Activated CD8-positive, alpha-beta memory T cell treated with anti-CD3 and anti-CD28 coated beads, Interleukin-2, amount 50 U/mL, for 1 hour (primary cell): Measurements from ENCODE around the gene ARHGEF19.
"Not testable (repeated sequence)": the region's sequence is repeated elsewhere in the genome, so short reads cannot be mapped to it uniquely, and the experiment has no call there.

Experiments used
- DNase-seq: peaks from one replicate; pipeline ENCODE4 v3.0.0-alpha.2; 2020; ENCODE audit errors: extremely low read depth

The ARHGEF19 gene

DNA sequence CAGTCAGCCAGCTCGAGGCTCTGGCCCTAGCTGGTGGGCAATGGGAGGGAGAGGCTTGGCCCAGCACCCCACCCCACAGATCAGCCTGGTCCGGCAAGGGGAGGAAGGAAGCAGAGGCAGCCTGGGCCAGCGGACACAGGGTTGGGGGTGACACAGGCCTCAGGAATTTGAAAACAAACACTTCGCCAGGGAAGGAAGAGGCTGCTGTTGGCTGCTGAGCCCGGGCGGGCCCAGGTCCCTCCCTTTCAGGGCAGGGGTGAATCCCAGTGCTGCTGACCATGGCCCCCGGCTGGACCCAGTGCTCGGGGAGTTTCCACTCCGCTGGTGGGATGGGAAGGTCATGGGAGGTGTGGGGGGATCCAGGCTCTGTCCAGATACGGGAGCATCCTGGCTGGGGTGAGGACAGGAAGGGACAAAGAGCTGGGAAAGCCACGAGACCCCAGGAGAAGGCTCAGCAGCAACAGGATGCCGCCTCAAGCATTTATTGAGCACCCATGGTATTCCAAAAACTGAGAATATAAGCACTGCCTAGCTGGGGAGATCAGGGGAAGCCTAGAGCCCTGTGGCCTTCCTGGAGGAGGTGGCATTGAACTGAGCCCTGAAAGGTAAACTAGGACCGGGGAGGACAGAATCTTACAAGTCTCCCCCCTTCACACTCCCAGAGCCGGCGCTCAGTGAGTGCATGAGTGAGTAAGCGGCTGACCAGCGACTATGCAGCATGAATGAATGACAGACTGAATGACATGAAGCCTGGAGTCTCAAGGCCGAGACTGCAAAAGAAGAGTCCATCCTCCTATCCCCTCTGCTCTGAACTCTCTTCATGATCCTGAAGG lies 30.3 kb downstream of the ARHGEF19 start:
- DNase-seq, result no peak

DNA sequence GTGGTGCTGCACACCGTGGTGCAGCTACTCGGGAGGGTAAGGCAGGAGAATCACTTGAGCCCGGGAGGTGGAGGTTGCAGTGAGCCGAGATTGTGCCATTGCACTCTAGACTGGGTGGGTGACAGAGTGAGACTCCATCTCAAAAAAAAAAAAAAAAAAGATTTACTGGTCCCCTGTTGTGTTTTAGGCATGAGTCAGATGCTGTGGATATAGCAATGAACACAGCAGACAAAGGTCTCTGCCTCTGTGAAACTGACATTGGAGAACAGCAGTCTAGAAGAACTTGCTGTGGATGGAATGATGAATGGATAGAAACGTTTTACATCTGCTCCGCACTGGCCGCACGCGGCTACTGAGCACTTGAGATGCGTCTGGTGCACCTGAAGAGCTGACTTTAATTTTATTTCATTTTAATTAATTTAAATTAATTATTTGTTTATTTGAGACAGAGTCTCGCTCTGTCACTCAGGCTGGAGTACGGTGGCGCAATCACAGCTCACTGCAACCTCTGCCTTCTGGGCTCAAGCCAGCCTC lies 32.1 kb downstream of the ARHGEF19 start:
- no peak for DNase-seq

DNA sequence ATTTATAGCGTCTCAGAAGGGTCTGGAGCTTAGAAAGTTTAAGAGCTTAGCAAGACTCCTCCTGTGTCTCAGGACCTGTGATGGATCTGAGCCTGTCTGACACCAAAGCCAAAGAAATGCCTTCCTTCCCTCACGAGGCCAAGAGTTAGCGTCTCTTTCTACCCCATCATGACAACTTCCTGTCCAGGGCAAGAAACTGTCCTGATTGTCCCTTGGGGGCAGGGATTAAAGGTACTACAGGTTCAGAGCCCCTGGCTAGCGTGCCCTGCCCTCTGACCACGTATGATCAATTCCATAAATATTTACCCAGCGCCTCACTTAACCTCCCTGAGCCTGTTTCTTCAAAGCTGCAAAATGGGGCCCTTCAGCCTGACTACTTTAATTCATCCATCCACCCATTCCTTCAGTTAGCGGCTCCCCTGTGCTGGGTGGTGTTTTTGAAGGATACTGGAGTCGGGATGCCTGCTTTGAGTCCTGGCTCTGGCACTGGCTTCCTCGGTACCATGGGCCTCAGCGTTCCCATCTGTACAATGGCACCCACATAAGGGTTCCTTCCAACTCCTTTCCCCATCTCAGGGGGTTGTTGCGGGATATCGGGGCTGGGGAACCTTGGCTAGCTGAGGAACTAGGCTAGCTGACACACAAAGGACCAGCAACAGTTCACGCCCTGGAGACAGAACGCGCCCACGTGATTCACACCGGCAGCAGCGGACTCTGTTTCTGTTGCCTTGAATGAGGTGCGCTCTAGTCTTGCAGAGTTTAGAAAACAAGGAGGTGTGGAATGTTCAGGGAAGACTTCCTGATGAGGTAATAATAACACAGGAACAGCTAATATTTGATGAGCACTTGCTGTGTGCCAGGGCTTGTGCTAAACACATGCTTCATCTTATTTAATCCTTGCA lies 33.6 kb downstream of the ARHGEF19 start:
- DNase-seq, result no peak

DNA sequence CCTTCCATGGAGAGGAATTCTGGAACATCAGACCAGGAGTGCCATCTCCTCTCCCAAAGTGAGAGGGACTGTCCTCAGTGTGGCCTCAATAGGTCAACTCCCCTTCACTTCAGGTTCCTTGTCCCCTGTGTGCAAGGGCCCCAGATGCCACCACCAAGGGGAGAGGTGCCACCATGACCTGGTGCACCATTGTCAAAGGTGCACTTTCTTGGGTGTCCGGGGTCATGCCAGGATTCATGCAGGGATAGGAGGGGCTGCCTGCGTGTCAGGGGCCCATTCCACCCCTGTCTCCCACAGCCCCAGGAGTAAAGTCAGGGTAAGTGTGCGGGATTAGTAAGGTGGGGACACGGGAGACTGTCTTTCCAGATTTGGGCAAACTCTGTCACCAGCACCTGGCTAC lies 35.1 kb downstream of the ARHGEF19 start:
- no peak for DNase-seq

DNA sequence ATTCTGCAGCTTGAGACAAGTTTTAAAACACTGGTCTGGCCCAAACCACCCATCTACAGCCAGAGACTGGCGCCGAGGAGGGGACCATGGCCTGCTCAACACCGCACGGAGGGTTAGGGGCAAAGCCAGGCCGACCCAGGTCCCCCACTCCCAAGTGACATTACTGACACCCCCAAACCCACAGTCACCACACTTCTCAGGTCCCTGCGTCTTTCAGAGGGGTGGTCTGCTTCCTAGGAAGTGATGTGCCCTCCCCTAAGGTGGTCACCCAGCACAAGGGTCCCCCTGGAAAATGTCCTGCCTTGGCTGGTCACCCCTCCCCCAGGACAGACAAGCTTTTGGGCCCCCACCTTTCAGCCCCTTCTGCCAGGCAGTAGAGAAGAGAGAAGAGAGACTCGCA lies 35.8 kb downstream of the ARHGEF19 start:
- DNase-seq, result no peak

DNA sequence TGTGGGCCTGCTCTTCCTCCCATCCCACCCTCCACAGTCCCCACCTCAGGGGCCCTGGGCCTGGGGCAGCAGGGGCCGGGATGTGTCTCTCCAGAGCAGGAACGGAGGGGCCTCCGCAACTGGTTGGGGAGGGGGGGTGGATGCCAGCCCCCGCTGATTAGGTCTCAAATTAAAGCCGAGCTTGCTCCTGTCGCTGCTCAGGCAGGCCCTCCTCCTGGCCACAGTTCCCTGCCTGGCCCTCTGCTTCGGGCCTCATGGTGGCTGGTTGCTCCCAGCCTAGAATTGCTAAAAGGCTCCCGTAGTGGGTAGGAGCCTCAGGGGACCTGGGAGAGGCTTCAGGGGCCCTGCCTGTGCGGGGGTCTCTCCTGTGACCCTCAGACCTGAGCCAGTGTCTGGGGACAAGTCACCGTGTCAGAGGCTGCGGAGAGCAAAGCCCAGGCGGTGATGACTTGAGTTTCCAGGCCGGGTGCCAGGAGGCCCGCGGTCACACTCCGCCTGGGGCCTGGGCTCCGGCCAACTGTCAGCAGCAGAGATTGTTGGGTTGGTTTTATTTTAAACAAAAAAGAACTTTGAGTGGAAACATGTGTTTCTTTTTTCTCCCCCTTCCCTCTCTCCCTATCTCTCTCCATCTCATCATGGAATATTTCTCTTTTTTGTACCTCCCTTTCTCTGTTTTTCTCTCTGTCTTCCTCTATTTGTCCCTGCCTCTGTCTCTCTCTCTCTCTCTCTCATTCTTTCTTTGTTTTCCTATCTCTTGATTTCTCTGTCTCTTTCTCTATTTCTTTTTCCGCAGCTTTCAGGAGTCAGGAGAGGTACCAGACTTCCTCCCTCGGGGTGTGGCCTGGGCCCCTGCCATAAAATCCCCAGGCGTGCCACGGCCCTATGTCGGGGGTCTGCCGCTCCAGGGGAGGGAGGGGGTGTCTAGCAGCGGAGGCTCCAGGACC lies 36.6 kb downstream of the ARHGEF19 start:
- no peak for DNase-seq

DNA sequence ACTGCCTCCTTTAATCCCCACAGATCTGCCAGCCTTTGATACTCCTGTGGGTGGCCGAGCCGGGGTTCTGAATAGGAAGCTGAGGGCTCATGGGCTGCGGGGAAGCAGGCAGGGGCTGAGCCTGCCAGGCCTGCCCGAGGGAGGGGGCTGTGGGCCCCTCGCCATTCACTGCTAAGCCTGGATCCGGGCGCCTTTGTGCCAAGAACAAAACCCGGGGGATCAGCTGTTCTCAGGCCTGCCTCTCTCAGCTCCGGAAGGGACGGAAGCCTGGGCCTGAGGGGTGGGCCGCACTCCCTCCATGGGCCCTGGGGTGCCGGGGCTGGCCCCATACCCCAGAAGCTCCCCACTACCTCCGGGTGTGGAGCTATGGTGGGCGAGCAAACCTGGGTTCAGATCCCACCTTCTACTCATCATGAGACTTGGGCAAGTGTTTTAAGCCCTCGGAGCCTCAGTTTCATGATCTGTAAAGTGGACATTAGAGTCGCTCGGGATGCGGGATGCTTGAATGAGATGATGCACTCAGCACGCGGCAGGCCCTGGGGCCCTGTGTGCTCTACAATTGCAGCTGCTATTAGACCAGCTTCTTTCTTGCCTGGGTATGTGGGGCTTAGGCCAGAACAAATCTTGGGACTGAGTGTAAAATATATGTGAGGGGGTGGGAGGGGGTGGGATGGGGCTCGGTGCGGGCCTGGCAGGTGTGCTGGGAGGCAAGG lies 37.4 kb downstream of the ARHGEF19 start:
- no peak for DNase-seq

DNA sequence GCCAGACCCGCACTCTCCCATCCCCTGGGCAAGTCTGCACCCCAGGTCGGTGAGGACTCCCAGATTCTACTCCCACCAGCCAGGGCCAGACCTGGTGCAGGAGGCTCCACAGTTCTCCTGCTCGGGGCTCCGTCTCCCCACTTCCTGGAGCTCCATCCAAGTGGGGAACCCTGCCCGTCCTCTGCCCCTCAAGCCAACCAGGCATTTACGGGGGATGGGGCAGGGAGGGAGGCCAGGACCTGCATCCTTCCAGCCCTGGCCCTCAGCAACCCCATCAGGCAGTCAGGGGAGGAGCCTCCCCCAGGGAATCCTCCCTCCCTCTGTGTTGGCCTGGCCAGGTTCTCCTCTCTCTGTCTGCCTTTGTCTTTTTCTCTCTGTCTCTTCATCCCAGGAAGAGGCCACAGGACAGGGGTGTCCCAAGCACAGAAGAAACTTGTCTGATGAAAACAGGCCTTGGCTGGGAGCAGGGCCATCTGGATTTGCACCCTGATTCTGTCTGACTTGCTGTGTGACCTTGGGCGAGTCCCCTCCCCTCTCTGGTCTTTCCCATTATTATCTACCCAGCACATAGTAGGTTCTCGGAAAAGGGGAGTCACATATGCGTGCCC lies 38.1 kb downstream of the ARHGEF19 start:
- no peak for DNase-seq

DNA sequence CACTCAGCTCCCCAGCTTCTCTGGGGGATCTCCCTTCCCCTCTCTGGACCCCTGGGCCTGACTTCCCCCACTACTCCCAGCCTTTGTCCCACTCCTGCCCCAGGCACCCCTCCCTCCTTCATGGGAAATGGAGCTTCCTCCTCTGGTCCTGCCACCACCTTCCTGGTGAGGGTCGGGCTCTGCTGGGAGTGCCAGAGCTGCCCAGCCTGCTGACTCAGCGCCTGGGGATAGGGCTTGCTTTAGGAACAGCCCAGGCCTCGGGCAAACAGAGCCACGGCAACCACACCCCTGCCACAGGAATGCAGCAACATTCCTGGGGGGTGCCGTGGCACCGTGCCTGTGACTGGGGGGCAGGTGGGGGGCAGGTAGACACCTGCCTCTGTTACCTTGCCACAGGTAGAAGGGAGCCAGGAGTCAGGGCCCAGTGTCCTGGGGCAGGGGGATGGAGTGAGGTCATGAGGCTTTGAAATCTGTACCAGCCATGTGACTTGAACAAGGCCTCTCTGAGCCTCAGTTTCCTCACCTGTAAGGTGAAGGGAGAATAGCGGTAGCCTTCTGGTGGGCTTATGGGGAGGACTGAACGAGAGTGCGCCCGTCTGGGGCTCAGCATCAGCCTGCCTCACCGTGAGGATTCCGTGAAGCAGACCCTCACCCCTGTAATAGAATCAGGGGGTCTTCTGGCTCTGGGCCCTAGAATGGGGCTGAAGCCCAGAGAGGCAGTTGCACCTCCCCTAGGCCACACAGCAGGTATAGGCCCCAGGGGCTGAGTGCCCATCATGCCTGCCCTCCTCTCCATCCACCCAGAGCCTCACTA lies 38.8 kb downstream of the ARHGEF19 start:
- DNase-seq, result no peak

DNA sequence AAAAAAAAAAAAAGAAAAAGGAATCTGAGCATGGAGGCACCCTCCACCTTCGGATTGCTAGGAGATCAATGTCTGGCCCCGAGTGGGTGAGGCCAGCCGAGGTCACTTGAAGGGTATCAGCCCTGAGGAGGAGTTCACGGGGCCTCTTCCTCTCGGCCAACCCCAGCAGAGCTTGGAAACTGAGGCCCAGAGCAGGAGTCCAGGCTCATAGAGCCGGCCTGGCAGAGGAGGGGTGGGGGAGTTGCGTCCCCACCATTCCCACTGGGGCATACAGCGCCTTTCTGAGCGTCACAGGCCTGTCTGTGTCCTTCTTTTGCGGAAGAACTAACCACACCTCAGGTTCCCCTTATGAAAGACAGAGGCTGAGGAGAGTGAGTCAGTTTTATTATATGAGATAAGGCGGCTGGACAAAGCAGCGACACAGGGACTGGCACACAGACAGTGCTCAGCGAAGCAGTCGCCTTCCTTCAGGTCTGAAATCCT lies 39.4 kb downstream of the ARHGEF19 start:
- DNase-seq, result no peak

DNA sequence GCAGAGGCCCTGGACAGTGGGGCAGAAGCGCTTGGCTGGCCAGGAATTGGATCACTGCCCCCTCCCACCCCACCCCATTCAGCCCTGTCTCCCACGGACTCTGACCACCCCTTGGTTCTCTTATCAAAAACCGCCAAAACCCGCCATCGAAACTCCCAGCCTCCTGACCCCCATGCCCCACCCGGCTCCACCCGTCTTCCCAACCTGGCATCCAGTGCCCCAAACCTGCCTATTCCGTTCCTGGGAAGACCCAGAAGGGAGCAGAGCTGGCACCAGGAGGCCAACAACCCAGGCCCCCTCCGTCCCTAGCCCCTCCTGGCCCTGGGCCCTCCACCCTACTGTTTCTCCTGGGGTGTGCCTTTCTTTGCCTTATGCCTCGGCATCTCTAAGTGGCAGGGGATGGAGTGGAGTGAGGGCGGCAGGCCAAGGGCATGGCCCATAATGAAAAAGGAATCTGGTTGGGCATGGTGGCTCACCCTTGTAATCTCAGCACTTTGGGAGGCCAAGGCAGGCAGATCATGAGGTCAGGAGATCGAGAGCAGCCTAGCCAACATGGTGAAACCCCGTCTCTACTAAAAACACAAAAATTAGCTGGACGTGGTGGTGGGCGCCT lies 40.1 kb downstream of the ARHGEF19 start:
- DNase-seq, result no peak

DNA sequence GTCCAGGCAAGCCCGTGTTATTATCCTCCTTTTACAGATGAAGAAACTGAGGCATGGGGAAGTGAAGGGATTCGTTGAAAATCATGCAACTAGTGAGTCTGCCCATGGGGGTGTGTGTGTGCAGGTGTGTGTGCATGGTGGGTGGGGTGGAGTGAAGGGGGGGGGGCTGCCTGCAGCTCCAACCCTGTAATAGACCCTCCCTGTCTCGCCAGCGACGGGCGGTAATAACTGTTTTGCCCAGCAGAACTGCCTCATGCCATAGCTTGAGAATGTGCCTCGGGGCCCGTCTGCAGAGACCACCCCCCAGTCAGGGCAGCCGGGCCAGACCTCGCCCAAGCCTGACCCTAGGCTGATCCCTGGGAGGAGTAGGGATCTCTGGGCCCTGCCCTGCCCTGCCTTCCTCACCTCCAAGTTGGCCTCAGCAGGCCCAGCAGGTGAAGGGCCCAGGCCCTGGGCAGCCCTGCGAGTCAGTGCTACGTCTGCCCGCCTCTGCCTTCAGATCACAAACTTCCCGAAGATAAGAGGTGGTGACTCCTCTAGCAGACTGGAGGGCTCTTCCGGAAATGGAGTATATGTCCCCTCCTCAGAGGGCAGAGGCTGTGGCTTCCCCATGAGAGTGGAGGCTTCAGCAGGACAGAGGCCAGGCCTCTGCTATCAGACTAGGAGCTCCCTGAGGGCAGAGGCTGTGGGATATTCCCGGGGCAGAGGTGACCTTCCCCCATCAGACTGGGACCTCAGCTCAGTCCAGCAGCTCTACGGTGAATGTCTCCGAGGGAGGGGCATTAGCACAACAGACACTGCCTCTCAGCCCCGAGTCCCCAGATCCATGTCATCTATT lies 40.9 kb downstream of the ARHGEF19 start:
- DNase-seq, result no peak

DNA sequence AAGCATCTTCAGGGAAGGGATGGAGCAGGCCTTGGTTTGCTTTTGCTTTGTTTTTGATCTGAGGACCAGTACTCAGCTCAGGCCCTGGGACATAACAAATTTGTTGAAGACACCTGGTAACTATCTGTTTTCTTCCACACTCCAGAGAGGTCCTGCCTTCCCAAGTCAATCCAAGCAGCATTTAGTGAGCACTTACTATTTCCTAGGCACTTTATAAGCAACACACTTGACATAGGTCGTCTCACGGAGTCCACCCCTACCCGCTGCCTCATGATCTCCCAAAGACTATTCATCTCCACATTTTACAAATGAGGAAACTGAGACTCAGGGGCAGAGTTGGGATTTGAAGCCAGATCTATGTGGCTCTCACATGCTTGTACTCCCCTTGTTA lies 42.2 kb downstream of the ARHGEF19 start:
- no peak for DNase-seq

DNA sequence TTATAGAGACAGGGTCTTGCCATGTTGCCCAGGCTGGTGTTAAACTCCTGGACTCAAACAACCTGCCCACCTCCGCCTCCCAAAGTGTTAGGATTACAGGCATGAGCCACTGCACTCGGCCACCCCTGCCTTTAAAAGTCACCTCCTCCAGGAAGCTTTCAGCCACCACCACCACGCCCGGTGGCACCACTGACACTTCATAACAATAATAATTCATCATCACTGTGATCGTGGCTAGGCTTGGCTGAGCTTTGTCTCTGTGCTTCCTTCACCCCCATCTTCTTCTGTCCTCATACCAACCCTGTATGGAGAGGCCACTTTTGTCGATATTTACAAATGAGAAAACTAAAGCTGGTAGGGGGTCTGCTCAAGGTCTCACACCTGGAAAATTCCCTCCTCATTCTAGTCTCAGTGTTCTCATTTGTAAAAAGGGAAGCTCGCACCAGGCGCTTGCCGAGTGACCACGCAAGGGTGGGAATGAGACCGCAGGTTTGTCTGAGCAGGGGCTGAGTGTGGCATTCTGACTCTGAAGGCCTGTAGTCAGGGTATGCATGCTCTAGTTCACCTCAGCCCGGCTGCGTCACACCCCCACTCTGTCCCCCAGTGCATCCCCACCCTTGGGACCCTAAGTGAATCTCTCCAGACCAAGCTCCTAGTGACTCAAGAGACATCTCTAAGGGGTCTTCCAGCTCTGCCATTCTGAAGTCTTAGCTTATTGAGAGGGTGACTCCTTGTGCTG lies 43.7 kb downstream of the ARHGEF19 start:
- DNase-seq, result no peak

DNA sequence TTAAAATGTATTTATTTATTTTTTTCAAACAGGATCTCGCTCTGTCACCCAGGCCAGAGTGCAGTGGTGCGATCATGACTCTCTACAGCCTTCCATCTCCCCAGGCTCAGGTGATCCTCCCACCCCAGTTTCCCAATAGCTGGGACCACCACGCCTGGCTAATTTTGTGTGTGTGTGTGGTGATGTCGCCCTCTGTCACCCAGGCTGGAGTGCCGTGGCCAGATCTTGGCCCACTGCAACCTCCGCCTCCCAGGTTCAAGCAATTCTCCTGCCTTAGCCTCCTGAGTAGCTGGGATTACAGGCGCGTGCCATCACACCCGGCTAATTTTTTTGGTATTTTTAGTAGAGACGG lies 44.3 kb downstream of the ARHGEF19 start:
- not testable (repeated sequence) for DNase-seq

DNA sequence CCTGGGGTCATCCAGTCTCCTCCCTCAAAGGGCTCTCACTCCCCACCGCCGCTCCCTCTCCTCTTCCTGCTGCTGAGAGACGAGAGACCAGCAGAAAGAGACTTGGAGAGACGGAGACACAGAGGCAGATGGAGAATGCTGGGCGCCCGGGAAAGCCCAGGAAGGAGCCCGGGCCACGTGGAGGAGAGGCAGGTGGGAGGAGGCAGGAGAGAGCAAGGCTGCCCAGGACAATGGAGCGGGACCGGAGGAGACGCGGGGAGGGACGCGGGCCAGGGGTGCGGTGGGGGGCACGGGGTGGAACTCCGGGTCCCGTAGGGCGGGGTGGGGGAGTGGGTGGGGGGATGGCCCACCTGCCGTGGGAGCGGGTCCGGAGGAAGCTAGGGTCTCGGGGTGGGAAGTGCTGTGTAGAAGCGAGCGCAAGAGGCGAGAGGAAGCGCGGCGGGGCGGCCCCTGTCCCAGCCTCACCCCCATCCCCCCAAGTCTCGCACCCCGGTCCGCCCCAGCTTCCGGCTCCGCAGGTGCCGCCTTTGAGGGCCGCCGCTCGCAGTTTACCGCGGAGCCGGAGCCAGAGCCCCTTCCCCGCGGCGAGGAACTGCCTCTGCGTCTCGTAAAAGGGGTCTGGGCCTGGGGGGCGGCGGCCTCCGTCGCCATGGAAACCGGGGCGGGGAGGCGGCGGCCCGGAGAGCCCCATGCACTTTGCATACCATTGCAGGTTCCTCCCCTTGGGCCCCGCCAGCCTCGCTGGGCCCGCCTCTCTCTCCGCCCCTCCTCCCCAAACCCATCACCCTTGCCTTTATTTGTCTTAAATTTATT lies 44.9 kb downstream of the ARHGEF19 start:
- DNase-seq, result peak; percentile 16

DNA sequence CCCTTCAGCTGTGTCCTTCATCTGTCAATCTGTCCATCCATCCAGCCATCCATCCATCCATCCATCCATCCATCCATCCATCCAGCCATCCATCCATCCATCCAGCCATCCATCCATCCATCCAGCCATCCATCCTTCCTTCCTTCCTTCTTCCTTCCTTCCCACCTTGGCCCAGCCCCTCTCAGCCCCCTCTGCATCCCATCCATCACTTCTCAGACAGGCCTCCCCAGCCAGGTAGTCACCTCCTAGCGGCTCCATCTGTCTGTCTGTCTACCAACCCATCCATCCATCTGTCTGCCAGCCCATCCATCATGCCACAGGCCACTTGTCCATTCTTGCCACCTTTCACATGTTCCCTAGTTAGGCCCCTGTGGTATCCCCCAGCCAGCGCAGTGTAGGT lies 46.3 kb downstream of the ARHGEF19 start:
- no peak for DNase-seq
